ENCODE measurements around the gene UBC. TPM values are rescaled to one million over a fixed set of nuclear protein-coding genes. Genes with fewer than 3 reads are reported as not detected.
"Not testable (repeated sequence)": the region's sequence is repeated elsewhere in the genome, so short reads cannot be mapped to it uniquely, and the experiment has no call there.

The UBC gene
- polyA plus RNA-seq, 1 donor = 759 TPM

DNA sequence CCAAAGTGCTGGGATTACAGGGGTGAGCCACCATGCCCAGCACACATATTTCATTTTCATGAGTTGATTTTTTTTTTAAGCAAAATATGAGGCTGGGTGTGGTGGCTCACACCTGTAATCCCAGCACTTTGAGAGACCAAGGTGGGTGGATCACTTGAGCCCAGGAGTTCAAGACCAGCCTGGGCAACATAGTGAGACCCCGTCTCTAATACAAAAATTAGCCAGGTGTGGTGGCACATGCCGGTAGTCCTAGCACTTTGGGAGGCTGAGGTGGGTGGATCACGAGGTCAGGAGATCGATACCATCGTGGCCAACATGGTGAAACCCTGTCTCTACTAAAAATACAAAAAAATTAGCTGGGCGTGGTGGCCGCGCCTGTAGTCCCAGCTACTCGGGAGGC lies 17.1 kb upstream of the UBC start:
- DNase-seq (ENCODE audit: low read depth) = not testable (repeated sequence)

DNA sequence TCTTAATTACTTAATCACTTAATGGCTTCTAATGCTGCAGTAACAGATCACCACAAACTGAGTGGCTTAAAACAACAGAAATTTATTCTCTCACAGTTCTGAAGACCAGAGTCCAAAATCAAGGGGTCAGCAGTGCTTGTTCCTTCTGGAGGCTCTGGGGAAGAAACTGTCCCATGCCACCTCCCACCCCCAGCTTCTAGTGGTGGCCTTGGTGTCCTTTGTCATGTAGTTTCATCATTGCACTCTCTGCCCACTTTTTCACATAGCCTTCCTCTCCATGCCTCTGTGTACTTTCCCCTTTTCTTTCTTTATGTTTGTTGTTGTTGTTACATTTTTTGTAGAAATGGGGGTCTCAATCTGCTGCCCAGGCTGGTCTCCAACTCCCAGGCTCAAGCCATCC lies 16.1 kb upstream of the UBC start:
- DNase-seq (ENCODE audit: low read depth) = no peak

DNA sequence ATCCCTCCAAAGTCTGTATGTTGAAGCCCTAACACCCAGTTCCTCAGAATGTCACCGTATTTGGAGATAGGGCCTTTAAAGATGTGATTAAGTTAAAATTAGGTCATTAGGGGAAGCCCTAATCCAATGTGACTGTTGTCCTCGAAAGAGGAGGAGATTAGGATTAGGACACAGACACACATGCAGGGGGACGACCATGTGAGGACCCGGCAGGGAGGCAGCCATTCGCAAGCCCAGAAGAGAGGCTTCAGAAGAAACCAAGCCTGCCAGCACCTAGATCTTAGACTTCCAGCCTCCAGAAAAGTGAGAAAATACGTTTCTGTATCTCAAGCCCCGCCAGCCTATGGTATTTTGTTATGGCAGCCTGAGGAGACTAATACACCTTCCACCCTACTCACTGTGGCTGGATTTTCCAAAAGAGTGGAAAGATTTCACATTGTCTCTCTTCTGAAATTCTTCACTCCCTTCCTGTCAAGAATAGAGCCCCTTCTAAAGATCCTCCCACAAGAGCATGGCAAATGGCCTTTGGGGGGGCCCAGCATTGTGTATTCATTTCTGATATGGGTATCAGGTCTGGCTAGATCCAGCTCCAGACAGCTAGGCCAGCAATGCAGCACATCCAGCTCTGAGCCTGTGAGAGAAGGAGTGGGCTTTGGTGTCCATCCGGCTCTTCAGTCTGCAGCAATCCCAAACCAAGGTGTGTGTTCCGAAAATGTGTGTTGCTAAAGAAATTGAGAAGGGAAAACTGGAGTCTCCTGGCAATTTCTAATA lies 15.4 kb upstream of the UBC start:
- DNase-seq (ENCODE audit: low read depth) = no peak

DNA sequence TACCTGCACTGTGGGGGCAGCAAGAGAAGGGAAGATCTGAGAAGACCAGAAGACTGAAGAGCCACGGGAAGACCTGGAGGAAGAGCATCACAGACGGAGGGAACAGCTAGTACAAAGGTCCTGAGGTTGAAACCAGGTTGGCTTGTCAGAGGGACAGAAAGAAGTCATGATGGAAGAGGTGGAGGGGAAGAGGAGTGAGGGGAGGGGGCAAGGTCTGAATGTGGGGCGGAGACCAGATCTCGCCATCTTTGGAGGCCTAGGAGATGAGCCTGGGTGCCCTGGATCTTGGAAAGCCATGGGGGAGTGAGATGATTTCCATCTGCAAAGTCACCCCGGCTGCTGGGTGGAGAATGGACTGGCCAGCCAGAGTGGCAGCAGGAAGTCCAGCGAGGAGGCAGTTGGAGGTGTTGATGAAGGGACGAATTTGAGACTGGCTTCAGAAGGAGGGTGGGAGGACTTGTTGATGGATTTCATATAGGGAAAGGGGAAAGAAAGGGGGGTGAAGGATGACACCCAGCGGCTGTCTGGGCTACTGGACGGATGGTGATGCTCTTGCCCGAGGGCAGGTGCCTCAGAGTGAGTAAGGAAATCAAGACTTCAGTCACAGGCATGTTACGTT lies 14.6 kb upstream of the UBC start:
- DNase-seq (ENCODE audit: low read depth) = no peak

DNA sequence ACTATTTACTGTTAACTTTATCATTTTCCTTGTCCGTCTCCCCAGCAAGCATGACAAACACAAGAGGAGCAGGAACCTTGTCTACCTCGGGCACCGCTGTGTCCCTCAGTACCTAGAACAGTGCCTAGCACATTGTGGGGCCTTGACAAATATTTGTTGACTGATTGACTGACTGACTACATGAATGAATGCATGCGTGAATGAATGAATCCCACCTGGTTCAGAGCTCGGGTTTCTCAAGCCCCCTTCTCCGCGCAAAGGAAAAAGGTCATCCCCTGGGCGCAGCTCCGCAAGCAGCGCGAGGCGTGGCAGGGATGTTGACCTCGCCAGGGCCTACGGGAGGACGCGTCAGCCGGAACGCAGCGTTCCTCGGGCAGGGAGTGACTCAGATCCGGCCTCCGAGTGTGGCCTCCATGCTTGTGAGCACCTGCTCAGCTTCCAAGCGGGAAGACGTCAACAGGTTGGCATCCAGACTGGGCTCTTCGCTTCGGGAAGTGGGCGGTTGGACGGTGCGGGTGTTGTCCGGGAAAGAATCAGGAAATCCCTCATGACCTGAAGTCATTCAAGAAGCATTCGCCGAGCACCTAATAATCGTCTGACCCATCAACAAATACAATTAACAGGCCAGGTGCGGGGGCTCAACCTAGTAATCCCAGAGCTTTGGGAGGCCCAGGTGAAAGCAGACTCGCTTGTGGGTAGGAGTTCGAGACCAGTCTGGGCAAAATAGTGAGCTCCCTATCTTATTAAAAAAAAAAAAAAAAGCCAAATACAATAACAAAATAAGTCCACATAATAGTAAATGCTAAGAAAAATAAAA lies 13.9 kb upstream of the UBC start:
- no peak for DNase-seq (ENCODE audit: low read depth)

DNA sequence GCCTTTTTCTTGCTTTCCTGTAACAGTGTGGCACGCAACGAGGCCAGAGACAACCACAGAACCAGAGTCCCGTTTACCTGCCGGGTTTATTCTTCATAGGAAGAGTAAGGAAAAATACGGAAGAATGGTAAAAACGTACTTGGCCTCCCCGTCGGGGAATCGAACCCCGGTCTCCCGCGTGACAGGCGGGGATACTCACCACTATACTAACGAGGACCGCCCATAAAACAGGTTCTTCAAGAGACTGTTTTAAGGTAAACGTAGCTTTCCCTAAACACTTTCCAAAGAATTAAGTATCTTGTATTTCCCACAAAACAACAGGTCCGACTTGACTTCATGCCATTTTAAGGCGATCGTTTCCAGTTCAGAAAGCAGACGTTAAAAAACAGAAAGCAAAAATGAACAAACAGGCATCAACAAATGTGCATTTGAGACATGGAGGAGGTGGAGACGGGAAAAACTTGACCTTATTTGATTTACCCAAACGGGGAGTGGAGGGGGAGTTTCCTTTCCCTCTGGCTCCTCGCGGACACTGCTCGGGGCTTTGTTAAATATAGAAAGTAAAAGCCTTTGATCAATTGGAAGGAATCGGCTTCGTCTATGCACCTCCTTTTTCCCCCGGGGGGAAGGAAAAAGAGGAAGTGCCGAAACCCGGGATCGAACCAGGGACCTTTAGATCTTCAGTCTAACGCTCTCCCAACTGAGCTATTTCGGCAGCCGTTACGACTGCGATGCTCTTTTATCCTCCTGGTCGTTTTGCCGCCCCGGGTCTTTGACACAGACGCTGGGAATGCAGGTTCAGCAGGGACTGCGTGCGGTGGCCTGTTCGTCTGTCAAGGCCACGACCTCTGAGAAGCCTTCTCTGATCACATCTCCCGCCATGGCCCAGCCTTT lies 13.0 kb upstream of the UBC start:
- peak; percentile 86 for DNase-seq (ENCODE audit: low read depth)

DNA sequence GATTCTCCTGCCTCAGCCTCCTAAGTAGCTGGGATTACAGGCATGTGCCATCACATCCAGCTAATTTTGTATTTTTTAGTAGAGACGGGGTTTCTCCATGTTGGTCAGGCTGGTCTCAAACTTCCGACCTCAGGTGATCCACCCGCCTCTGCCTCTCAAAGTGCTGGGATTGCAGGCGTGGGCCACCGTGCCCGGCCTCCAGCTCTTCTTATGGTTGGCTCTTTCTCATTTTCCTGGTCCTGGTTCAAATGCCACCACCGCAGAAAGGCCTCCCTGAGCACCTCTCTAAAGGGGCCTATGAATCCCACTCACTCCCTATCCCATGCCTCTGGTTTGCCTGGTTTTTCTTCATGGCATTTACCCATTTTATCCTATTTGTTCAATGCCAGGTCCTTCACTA lies 11.3 kb upstream of the UBC start:
- not testable (repeated sequence) for DNase-seq (ENCODE audit: low read depth)

DNA sequence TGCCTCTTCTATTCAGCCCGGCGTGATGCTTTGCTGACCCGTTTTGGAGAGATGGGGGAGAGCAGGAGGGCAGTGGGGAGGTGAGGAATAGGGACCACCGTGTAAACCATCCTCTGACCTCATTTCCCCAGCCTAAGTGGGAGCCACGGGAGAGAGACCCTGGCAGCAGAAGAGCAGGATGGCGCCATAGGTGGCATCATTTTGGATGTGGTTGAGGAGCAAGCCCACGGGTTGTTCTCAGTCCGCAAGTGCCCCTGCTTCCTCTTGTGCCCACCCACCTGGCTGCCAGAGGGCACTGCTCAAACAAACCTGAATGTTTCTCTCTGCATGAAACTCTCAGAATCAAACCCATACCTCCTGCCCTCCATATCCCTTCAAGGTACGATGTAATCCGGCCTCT lies 10.7 kb upstream of the UBC start:
- DNase-seq (ENCODE audit: low read depth) = no peak

DNA sequence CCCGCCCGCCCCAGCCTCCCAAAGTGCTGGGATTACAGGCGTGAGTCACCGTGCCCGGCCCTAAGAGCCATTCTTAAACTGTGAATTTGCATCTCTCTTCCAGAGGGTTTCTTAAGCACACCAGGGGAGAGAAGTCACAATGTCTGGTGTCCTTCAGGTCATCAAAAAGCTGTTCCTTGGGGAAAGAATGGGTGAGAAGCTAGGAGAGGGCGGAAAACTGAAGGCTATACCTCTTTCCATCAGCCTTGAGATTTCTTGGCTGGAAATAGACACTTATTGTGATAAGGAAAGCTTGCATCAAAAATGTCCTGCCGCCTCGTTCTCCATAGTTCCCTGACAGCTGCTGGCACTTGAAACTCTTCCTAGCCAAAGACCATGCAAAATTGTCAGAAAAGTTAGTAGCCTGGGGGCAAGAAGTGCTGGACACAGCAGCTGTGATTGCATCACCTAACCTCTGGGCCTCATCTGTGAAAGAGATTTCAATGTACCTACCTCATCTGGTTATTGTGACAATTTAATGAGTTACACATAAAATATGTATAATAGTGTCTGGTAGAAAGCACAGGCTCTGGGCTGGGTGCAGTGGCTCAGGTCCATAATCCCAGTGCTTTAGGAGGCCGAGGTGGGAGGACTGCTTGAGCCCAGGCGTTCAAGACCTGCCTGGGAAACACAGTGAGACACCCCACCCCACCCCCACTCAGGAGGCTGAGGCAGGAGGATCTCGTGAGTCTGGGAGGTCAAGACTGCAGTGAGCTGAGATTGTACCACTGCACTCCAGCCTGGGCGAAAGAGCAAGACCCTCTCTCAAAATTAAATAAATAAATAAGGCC lies 9.7 kb upstream of the UBC start:
- DNase-seq (ENCODE audit: low read depth) = no peak

DNA sequence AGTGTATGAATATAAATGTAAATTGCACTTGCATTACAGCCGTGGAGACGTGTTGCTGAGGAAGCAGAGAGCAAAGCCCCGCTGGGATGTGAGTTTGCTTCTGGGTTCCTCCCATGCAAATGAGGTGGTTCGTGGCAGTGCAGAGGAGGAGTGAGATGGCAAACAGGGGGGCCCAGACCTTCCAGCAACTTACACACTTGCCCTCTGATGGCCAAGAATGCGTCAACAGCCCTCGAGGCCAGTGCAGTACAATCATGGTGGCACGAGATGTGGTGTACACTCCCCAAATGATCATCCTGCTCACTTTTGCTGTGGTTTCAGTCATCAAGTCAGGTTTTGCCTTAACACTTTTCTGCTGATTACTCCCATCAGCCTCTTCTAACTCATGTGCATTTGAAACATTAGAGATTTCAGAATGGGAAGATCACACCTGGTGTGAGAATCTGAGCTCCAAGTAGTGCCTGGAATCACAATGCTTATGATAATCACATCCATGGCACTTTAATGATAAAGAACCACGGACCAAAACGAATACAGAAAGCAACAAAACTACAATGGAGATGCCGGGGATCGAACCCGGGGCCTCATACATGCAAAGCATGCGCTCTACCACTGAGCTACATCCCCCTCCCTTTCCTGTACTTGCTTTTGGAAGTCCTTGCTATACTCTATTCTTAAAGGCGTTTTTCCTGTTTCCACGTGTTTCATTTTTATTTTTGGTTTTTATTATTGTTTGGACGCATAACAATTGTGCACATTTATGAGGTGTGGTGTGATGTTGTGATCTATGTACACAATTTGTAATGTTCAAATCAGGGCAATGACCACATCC lies 7.0 kb upstream of the UBC start:
- DNase-seq (ENCODE audit: low read depth) = no peak

DNA sequence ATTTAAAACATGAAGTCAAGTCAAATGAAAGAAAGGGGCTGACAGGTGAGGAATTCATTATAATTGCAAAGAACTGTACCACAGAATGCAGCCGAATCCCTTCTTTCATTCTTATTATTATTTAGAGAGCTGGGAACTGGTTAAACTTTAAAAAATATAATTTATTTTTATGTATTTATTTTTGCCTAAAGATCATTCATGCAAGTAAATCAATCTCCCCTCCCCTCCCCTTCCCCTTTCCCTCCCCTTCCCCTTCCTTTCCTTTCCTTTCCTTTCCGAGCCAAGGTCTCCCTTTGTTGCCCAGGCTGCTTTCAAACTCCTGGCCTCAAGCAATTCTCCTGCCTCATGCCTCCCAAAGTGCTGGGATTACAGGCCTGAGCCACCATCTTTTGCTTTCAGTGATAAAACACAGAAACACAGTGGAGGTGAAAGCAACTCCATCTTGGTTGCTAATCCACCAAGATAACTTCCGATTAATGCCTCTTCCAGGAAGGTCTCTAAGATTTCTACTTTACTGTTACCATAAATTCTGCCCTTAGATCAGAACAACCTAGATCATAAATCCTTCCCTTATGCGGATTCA lies 6.0 kb upstream of the UBC start:
- no peak for DNase-seq (ENCODE audit: low read depth)

DNA sequence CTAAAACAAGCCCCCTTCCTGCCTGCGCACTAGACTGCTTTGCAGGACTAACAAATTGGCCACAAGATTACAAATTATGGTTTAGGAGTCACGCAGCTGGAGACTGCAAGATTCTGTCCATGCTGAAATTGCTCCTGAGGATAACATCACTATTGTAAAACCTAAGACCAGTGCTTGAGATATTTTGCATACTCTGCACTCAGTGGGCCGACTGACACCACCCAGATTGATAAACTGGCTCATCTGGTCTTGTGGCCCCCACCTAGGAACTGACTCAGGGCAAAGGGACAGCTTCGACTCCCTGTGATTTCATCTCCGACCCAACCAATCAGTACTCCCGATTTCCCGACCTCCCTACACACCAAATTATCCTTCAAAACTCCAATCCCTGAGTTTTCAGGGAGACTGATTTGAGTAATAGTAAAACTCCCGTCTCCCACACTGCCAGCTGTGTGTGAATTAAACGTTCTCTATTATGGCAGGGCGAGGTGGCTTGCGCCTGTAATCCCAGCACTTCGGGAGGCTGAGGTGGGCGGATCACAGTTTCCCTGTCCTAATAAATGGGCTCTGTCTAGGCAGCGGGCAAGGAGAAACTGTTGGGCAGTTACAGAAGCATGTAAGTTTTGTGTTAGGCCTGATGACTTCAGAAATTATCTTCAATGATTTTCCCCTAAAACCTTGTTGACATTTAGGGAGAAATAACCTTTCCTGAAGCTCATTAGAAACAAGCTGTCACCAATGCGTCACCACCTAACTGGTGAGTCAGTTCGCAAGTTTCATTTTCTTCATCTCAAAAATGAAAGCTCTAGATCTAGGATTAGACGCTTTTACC lies 5.3 kb upstream of the UBC start:
- DNase-seq (ENCODE audit: low read depth) = no peak

DNA sequence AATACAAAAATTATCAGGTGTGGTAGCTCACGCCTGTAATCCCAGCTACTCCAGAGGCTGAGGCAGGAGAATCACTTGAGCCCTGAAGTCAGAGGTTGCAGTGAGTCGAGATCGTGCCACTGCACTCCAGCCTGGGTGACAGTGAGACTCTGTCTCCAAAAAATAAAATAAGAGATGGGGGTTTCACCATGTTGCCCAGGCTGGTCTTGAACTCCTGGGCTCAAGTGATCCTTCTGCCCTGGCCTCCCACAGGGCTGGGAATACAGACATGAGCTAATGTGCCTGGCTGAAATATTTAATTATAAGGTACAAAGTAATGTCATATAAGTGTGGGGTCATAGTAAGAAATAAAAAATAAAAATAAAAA lies 4.2 kb upstream of the UBC start:
- DNase-seq (ENCODE audit: low read depth) = not testable (repeated sequence)

DNA sequence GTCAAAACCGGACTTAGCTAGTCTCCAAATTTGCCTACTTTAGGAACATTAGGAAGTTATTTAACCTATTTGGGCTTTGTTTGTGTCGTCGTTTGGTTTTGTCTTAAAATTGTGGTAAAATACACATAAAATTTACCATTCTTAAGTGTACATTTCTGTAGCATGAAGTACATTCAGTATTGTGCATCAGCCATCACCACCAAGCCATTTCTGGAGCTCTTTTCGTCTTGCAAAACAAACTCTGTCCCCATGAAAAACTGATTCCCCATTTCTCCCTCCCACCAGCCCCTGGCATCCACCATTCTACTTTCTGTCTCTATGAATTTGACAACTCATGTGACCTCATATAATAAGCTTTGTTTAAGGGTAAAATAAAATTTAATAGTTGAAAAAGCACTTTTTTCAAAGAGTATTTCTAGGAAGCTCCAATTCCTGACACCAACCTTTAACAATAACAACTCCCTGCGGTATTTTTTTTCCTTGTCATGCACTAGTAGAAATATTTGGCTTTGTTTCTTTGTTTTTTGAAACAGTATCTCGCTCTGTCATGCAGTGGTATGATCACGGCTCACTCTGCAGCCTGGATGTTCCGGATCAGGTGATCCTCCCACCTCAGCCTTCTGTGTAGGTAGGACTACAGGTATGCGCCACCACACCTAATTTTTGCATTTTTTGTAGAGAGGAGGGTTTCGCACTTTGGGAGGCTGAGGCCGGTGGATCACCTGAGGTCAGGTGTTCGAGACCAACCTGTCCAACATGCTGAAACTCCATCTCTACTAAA lies 3.6 kb upstream of the UBC start:
- no peak for DNase-seq (ENCODE audit: low read depth)

DNA sequence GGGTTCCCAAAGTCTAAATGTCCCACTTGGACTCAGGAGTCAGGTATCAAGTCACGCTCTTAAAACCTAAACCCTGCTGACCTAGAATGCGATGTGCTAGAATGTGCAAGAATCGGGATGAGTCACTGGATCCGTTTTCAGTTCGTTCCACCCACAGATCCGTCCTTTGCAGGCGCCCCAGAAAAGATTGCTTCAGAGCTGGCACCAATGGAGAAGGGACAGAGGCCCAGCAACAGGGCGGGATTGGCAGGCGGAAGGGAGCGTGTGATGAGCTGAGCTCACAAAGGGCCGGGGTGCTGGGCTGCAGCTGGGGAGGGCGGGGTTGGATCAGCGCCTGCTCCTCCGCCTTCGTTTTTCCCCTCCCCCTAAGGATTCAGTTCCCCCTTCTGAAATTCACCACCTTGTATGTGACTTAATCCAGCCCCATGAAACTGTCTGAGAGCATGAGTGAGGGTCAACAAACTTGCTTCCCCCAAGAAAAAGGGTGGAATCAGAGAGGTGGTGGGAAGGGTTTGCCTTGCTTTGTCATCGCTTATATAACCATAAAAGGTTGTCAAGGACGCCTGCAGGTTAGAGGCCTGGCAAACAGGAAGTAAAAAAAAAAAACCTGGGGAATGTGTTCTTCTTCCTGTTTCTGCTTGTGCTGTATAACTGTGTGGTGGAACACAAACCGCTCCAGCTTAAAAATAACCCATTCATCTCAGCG lies 2.8 kb upstream of the UBC start:
- peak; percentile 97 for DNase-seq (ENCODE audit: low read depth)

DNA sequence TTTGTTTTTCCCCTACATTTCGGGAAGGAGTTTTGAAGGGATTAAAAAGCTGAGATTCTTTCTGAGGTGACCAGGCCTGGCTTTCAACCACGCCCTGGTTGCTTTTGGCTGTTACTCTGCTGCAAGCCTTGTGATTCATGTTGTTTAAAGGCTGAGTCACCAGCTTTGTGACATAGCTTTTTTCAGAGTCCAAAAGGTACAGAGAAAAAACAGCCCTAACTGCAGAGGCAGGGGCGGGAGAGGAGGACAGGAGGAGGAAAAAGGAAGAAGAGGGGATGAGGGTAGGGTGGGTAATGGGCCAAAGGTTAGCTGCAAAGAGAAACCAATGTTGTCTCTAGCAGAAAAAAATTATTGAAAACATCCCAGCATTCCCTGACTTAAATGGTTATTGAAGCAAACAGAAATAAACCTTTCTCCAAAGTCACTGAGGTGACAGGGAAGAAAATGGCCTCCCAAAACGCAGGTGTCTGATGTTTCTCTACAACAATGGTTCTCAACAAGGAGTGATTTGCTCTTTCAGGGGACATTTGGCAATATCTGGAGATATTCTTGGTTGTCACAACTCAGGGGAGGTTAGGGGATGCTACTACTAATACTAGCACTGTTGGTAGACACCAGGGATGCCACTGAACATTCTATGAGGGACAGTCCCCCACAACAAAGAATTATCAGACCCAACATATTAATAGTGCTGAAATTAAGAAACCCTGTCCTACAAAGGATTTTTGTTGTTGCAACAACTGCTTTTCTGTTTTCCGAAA lies 2.1 kb upstream of the UBC start:
- no peak for DNase-seq (ENCODE audit: low read depth)
